Head of caudate nucleus (tissue), 42 donors: ENCODE measurements around the gene UCP2.

Source experiments
- DNase-seq, 42 donors: peaks; one replicate each; pipeline versions ENCODE4 v3.0.0 to v3.0.0-alpha.2; 2020 to 2021; ENCODE audit warnings: mixed read lengths in 7 of 42
- intact Hi-C: fragments of 100-400 bp; cut with DNase I; formaldehyde crosslinking; loops from one replicate; pipeline ENCODE4 v1.15.0; 2022

The UCP2 gene

GRCh38 chr11:73976451-73977151 lies 6.0 kb downstream of the UCP2 start:
- DNase-seq: no peak
- intact Hi-C loops: no loop called here

DNA sequence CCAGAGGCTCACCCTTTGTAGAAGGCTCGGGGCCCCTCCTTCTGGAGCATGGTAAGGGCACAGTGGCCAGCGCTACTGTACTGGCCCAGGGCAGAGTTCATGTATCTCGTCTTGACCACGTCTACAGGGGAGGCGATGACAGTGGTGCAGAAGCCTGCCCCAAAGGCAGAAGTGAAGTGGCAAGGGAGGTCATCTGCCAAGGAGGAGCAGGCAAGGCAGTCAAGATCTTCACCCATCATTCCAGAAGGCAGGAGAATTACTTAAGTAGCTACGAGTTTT lies 7.2 kb downstream of the UCP2 start:
- DNase-seq: no peak
- intact Hi-C loops: no loop called here

DNA sequence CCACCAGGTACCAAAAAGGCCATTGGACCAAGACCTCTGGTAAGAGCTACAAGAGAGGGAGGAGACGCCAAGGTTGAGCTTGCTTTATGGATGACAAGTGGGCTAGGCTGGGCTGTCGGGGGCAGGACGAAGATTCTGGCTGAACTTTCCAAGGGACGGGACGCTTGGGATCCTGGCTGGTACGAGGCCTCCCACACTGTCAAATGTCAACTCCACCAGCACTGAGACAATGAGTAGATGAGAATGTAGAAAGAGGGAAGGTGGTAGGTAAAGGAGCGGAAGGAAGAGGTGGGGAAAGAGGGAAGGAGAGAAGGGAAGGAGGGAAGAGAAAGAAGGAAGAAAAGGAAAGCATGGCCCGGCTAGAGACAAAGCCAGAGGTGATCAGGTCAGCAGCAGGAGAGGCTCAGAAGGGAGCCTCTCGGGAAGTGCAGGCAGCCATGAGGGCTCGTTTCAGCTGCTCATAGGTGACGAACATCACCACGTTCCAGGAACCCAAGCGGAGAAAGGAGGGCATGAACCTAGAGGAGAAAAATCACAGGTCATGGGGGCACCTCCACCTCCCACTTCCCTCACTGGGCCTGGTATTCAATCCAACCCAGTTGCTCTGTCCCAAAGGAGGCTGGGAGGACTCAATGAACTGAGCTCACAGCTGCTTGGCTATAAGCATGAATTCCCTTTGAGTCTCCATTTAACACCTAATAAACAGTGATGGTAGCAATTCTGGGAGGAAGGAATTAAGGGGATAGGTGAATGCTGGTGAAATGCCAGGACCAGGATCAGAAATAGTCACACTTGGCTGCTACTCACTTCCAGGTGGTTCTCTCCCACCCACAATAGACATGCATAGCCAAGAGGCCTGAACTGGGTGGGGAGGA lies 7.8 kb downstream of the UCP2 start:
- no peak for DNase-seq
- intact Hi-C loops: no loop called here

DNA sequence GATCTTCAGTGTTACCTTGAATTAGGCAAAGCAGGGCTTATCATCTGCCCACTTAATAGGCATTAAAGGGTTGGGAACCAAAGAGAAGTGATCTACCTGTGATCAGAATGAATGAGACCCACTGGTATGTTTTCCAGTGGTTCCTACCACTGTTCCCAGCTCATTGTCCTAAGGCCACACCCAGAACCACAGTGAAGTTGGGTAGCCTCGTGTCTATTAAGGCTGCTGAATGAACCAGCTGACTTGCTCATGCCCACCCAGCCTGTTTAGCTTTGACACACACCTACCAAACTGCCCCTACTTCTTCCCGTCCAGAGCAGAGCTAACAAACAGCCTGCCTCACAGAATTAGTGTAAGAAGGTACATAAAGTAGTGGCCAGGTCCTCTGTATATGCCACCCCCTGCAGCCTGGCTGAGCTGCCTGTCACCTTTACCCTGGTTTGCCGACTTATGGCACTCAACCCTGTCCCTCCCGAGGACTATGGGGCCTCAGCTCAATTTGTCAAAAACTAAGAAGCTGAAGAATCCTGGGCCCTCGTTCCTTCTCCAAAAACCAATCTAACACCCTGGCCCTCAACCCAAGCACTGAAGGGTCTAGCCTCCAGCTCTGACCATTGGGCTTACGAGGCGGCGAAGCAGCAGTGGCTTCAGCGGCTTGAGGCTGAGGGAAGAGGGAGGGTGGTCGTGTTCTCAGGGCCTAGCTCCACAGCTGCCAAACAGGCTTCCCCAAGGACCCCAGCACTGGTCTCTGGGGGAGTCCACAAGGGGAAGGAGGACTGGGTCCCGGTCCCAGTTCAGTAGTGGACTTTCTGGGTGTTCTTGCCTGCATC lies 9.8 kb downstream of the UCP2 start:
- no peak for DNase-seq
- intact Hi-C loops: no loop called here

GRCh38 chr11:73972187-73972586 lies 10.5 kb downstream of the UCP2 start:
- DNase-seq: no peak
- intact Hi-C loops: no loop called here

DNA sequence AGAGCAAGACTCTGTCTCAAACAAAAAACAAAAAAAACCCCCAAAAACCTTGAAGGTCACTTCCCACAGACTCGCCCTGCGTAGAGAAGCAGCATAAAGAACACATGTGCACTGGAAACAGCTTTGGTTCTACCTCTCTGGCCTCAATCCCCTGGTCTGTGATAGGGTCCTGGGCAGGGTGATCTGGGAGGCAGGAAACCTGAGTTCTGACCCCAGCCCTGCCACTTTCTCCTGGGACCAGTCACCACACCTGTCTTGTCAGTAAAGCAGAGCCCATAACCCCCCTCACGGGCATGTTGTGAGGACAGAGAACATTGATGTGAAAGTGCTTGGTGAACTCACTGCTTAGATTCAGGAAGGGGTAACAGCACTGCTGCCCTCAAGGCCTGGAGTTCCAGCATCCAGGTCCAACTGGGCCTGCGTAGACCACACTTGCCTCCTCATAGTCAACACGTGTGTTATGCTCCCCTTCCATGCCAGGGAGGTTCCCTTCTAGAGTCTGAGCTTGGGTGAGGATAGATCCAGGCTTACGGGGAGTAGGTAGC lies 11.4 kb downstream of the UCP2 start:
- peak in 1 of 42 donors; percentile 0 for DNase-seq

DNA sequence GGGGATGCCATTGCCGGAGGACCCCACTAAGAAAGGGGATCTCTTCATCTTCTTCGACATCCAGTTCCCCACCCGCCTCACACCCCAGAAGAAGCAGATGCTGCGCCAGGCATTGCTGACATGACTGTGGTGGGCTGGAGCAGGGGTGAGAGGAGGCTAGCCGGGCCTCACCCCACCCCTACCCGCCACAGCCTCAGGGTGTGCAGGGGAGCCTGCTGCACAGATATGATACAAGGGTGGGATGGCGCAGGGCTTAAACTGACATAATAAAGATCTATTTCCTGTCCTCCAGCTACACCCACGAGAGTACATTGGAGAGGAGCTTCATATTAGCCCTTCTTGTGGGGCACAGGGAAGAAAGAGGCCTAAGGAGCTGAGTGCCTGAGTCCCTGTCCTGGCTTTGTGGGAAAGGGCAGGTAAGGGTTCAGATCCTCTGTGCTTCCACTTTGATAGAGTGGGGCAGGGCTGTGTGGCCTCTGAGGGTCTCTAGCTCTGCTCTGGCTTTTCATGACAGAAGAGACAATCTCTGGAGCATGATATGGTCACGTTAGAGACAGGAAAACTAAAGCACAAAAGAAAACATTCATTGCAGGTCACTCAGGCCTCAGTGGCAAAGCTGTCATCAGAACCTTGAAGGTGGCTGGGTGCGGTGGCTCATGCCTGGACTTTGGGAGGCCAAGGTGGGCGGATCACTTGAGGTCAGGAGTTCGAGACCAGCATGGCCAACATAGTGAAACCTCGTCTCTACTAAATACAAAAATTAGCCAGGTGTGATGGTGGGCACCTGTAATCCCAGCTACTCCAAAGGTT lies 12.4 kb downstream of the UCP2 start:
- intact Hi-C loops: no loop called here
- DNase-seq: no peak

More for the DNA sequence above, 11.4 kb downstream of the UCP2 start:
- intact Hi-C loops: no loop called here

DNA sequence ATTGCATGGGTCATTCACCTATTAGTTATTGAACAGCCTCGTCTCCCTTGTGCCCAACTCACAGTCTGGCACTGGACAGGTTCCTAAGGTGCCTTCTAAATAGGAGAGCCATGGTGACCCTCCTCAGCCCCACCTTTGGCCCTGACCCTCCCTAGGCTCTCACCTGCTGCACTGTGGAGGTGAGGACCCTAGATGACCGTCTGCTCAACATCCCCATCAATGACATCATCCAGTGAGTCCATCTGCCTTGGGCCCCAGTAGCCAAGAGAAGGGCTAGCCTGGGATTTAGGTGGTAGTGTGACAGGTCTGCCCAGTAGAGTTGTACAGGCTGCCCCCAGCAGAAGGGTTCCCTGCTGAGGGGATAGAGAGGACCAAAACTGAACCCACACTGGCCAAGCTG lies 13.6 kb downstream of the UCP2 start:
- no peak for DNase-seq
- intact Hi-C loops: no loop called here

- DNase-seq: no peak
- intact Hi-C loops: no loop called here
These were observed 14.2 kb downstream of the UCP2 start for GRCh38 chr11:73968356-73968966.

GRCh38 chr11:73965764-73966121 lies 16.9 kb downstream of the UCP2 start:
- intact Hi-C loops: no loop called here
- DNase-seq: no peak

DNA sequence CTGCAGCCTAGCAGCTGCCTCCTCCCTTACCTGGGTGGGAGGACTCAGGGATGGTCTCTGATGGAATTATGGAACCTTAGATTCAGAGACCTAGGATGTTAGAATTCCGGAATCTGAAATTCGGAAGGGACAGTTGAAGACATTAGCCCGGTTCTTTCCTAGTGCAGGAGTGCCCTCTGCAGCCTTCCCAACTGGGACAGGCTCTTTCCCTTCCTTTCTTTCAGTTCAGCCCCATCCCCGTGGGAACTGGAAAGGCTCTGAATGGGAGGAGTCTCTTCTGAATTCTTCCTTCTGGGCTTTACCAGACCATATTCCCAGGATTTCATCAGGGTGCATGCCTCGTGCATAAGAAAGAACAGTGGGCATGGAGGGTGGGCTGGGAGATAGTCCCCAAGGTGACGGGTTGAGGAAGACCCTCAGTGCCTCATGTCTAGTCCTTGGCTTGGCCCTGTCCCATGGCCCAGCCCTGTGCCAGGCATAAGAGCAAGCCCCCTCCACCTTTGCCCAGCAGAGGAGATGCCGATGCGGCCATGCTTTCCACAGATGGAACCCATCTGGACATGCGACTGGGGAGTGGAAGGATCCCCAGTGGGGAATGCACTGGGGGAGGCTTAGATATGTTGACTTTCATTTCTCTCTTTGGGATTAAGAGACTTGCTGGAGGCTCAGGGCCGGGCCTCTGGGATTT lies 17.4 kb downstream of the UCP2 start:
- DNase-seq: peak in 1 of 42 donors; percentile 26
- intact Hi-C loops: no loop called here

GRCh38 chr11:73963861-73964260 lies 18.8 kb downstream of the UCP2 start:
- intact Hi-C loops: no loop called here
- peak in 2 of 42 donors; percentile 1 to 12 for DNase-seq

GRCh38 chr11:73962101-73962705 lies 20.4 kb downstream of the UCP2 start:
- DNase-seq: peak in 13 of 42 donors; percentile 24 to 72 (median 53)
- intact Hi-C loops: no loop called here

- peak in 16 of 42 donors; percentile 17 to 68 (median 38) for DNase-seq
- intact Hi-C loops: no loop called here
These were observed 21.3 kb downstream of the UCP2 start for GRCh38 chr11:73961321-73961720.

DNA sequence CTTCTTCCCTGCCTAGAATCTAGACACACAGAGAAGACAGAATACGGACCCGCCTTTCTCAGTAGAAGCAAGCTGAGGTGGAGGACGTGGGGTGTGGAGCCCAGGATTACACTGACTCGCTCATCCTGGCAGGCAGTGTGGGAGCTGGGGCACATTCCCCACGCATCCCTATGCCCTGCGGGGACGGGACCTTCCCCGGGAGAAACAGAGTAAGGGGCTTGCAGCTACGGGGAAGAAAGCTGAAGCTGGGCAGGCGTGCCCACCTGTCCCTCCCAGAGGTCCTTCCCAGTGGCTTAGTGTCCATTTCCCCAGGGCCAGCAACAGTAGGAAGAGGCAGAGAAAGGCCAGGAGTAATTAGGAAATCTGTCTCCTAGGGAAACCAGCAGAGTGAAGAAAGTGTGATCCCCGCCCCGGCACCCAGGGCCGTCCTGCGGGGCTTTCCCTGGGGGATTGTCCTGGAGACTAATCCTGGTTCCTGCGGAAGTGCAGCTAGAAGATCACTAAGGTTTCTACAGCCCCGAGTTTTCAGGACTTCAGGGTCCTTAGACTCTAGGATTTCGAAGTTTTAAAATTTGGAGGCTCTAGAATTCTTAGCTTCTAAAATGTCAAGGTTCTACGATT lies 24.0 kb downstream of the UCP2 start:
- intact Hi-C loops: no loop called here
- DNase-seq: no peak

- DNase-seq: no peak
- intact Hi-C loops: no loop called here
These were observed 24.8 kb downstream of the UCP2 start for GRCh38 chr11:73957654-73958361.
